SK-N-SH treated with all-trans-retinoic acid at 6 μM for 48 hours (cell line): ENCODE results near the gene CEP95.

Experiments
- ATAC-seq: fragments of 200-7000 bp; cut with Tn5 transposase; 3 replicates; pipeline ENCODE4 v1.9.1; 2020; ENCODE audit warnings: mild to moderate bottlenecking, moderate library complexity
- ARNTL ChIP-seq: fragments of 450-650 bp; formaldehyde crosslinking; IDR thresholded peaks from 2 replicates; pipeline ENCODE4 v1.5.0; 2020; ENCODE audit warnings: low read depth, mild to moderate bottlenecking, moderate library complexity, borderline replicate concordance
- BACH2 ChIP-seq: fragments of 250-450 bp; sonication (Bioruptor Pico); IDR thresholded peaks from 2 replicates; pipeline ENCODE4 v1.9.0; 2021; ENCODE audit warnings: mild to moderate bottlenecking, borderline replicate concordance
- CREB5 ChIP-seq: fragments of 250-450 bp; sonication (Bioruptor Pico); IDR thresholded peaks from 2 replicates; pipeline ENCODE4 v1.5.1; 2020; ENCODE audit warnings: low read depth, mild to moderate bottlenecking, moderate library complexity
- CSDC2 ChIP-seq: fragments of 250-450 bp; sonication (Bioruptor Pico); IDR thresholded peaks from 2 replicates; pipeline ENCODE4 v1.5.0; 2020; ENCODE audit warnings: mild to moderate bottlenecking, moderate library complexity
- CSRNP3 ChIP-seq: fragments of 250-450 bp; sonication (Bioruptor Pico); IDR thresholded peaks from 2 replicates; pipeline ENCODE4 v1.5.1; 2021; ENCODE audit warnings: mild to moderate bottlenecking, moderate library complexity
- ESRRG ChIP-seq: fragments of 250-450 bp; sonication (Bioruptor Pico); IDR thresholded peaks from 2 replicates; pipeline ENCODE4 v1.6.1; 2021; ENCODE audit warnings: mild to moderate bottlenecking
- GLIS3 ChIP-seq: fragments of 250-450 bp; sonication (Bioruptor Pico); IDR thresholded peaks from 2 replicates; pipeline ENCODE4 v1.5.0; 2020; ENCODE audit warnings: mild to moderate bottlenecking, moderate library complexity
- ISL1 ChIP-seq: fragments of 250-450 bp; sonication (Bioruptor Pico); IDR thresholded peaks from 2 replicates; pipeline ENCODE4 v2.1.2; 2022; ENCODE audit warnings: mild to moderate bottlenecking, moderate library complexity
- OSR1 ChIP-seq: fragments of 250-450 bp; sonication (Bioruptor Pico); IDR thresholded peaks from 2 replicates; pipeline ENCODE4 v1.8.0; 2022; ENCODE audit warnings: moderate library complexity, mild to moderate bottlenecking, inconsistent platforms
- PATZ1 ChIP-seq: fragments of 250-450 bp; sonication (Bioruptor Pico); IDR thresholded peaks from 2 replicates; pipeline ENCODE4 v1.8.0; 2020; ENCODE audit warnings: mild to moderate bottlenecking, moderate library complexity, borderline replicate concordance
- POU6F1 ChIP-seq: fragments of 250-450 bp; sonication (Bioruptor Pico); IDR thresholded peaks from 2 replicates; pipeline ENCODE4 v1.8.0; 2021; ENCODE audit warnings: low read depth, mild to moderate bottlenecking, moderate library complexity, borderline replicate concordance
- PPARA ChIP-seq: fragments of 250-450 bp; sonication (Bioruptor Pico); IDR thresholded peaks from 2 replicates; pipeline ENCODE4 v1.5.0; 2020; ENCODE audit warnings: mild to moderate bottlenecking, borderline replicate concordance
- RARB ChIP-seq: fragments of 250-450 bp; sonication (Bioruptor Pico); IDR thresholded peaks from 2 replicates; pipeline ENCODE4 v1.8.0; 2021; ENCODE audit warnings: mild to moderate bottlenecking, moderate library complexity
- SNAI2 ChIP-seq: fragments of 250-450 bp; sonication (Bioruptor Pico); IDR thresholded peaks from 2 replicates; pipeline ENCODE4 v1.5.0; 2020; ENCODE audit warnings: mild to moderate bottlenecking, moderate library complexity
- TCF4 ChIP-seq: fragments of 250-450 bp; sonication (Bioruptor Pico); IDR thresholded peaks from 2 replicates; pipeline ENCODE4 v1.8.0; 2021; ENCODE audit warnings: mild to moderate bottlenecking, moderate library complexity, borderline replicate concordance
- TOX ChIP-seq: fragments of 250-450 bp; sonication (Bioruptor Pico); IDR thresholded peaks from 2 replicates; pipeline ENCODE4 v1.8.0; 2021; ENCODE audit warnings: mild to moderate bottlenecking, moderate library complexity, borderline replicate concordance
- ZC3H10 ChIP-seq: fragments of 250-450 bp; sonication (Bioruptor Pico); IDR thresholded peaks from 2 replicates; pipeline ENCODE4 v1.5.1; 2021; ENCODE audit warnings: mild to moderate bottlenecking, moderate library complexity
- ZFP3 ChIP-seq: fragments of 250-450 bp; sonication (Bioruptor Pico); IDR thresholded peaks from 2 replicates; pipeline ENCODE4 v1.5.0; 2020; ENCODE audit warnings: mild to moderate bottlenecking, moderate library complexity
- ZFP30 ChIP-seq: fragments of 450-650 bp; formaldehyde crosslinking; IDR thresholded peaks from 2 replicates; pipeline ENCODE4 v1.5.0; 2022; ENCODE audit warnings: mild to moderate bottlenecking, moderate library complexity
- ZNF565 ChIP-seq: fragments of 450-650 bp; formaldehyde crosslinking; conservative IDR thresholded peaks from 2 replicates; pipeline ENCODE4 v1.5.0; 2020; ENCODE audit warnings: low read depth, mild to moderate bottlenecking, moderate library complexity
- ZNF70 ChIP-seq: fragments of 450-650 bp; formaldehyde crosslinking; IDR thresholded peaks from 2 replicates; pipeline ENCODE4 v1.5.0; 2020; ENCODE audit warnings: mild to moderate bottlenecking, moderate library complexity
- ZNF8 ChIP-seq: fragments of 450-650 bp; formaldehyde crosslinking; IDR thresholded peaks from 2 replicates; pipeline ENCODE4 v1.5.0; 2020; ENCODE audit warnings: mild to moderate bottlenecking, moderate library complexity

CEP95 gene

GRCh38 chr17:64503821-64504768 lies 2.7 kb upstream of the CEP95 start:
- TF ChIP-seq RARB (CRISPR knock-in tag), result no peak
- TF ChIP-seq OSR1 (CRISPR knock-in tag), result no peak
- TF ChIP-seq TOX (CRISPR knock-in tag), result no peak
- TF ChIP-seq PATZ1 (CRISPR knock-in tag), result no peak
- TF ChIP-seq ISL1 (CRISPR knock-in tag), result no peak
- no peak for TF ChIP-seq TCF4 (CRISPR knock-in tag)
- TF ChIP-seq CREB5, result no peak
- no peak for TF ChIP-seq SNAI2
- TF ChIP-seq ZNF8 (CRISPR knock-in tag), result no peak
- TF ChIP-seq ESRRG, result no peak
- TF ChIP-seq CSRNP3, result no peak
- TF ChIP-seq BACH2, result no peak
- TF ChIP-seq ZNF70 (CRISPR knock-in tag), result no peak; the same call in 1 of the 2 replicates
- TF ChIP-seq ARNTL (CRISPR knock-in tag), result no peak
- no peak for TF ChIP-seq CSDC2 (CRISPR knock-in tag)
- no peak for TF ChIP-seq ZFP30 (CRISPR knock-in tag)
- no peak for TF ChIP-seq ZNF565 (CRISPR knock-in tag)
- TF ChIP-seq PPARA, result no peak
- no peak for TF ChIP-seq ZFP3 (CRISPR knock-in tag)
- ATAC-seq, result no peak

GRCh38 chr17:64504769-64505339 lies 1.9 kb upstream of the CEP95 start:
- TF ChIP-seq ZNF565 (CRISPR knock-in tag) (no peak), ISL1 (CRISPR knock-in tag) (no peak), BACH2 (no peak), ZNF70 (CRISPR knock-in tag) (no peak), CREB5 (no peak), ZC3H10 (no peak), GLIS3 (CRISPR knock-in tag) (no peak), ZFP30 (CRISPR knock-in tag) (no peak), PPARA (no peak), CSRNP3 (no peak)
- no peak for ATAC-seq

- peak; percentile 68 for ATAC-seq
- TF ChIP-seq GLIS3 (CRISPR knock-in tag) (peak; percentile 97), TCF4 (CRISPR knock-in tag) (no peak; the same call in 1 of the 2 replicates), CSDC2 (CRISPR knock-in tag) (peak; percentile 89), PPARA (no peak), ARNTL (CRISPR knock-in tag) (no peak), OSR1 (CRISPR knock-in tag) (no peak), ZFP30 (CRISPR knock-in tag) (no peak; the same call in 1 of the 2 replicates), RARB (CRISPR knock-in tag) (peak; percentile 84; the same call in 1 of the 2 replicates), CSRNP3 (peak; percentile 80), ZNF70 (CRISPR knock-in tag) (no peak), ZFP3 (CRISPR knock-in tag) (0 out of 2 replicates have a peak, but pooled peaks have one; percentile 28), ZC3H10 (peak; percentile 73; the same call in 1 of the 2 replicates), TOX (CRISPR knock-in tag) (peak; percentile 63; the same call in 1 of the 2 replicates), ZNF8 (CRISPR knock-in tag) (0 out of 2 replicates have a peak, but pooled peaks have one; percentile 6), BACH2 (no peak), POU6F1 (peak; percentile 80)
These were observed 1.2 kb upstream of the CEP95 start for GRCh38 chr17:64505340-64506200.
